ENCODE data around the gene ZER1.

ZER1 gene

GRCh38 chr9:128705051-128705965, 66.4 kb downstream of the ZER1 start:
- TF ChIP-seq ZFP3 (CRISPR knock-in tag; IDR thresholded peaks at IDR 0.05) (no peak), BACH2 (CRISPR knock-in tag; IDR thresholded peaks at IDR 0.05; ENCODE audit: borderline replicate concordance) (no peak), ZFP30 (CRISPR knock-in tag; IDR thresholded peaks at IDR 0.05) (no peak), ESRRG (CRISPR knock-in tag; IDR thresholded peaks at IDR 0.05) (no peak), TSHZ2 (CRISPR knock-in tag; IDR thresholded peaks at IDR 0.05) (no peak), ZC3H10 (CRISPR knock-in tag; IDR thresholded peaks at IDR 0.05) (no peak), CREB5 (CRISPR knock-in tag; IDR thresholded peaks at IDR 0.05; ENCODE audit: low read depth) (no peak)
- no peak for ATAC-seq

GRCh38 chr9:128704356-128704670, 67.4 kb downstream of the ZER1 start:
- ATAC-seq = no peak
- TF ChIP-seq TCF4 (CRISPR knock-in tag; IDR thresholded peaks at IDR 0.05; ENCODE audit: borderline replicate concordance) (no peak), CREB5 (CRISPR knock-in tag; IDR thresholded peaks at IDR 0.05; ENCODE audit: low read depth) (no peak), ZNF8 (CRISPR knock-in tag; IDR thresholded peaks at IDR 0.05) (no peak), ISL1 (CRISPR knock-in tag; IDR thresholded peaks at IDR 0.05) (no peak), ARNTL (CRISPR knock-in tag; IDR thresholded peaks at IDR 0.05; ENCODE audit: borderline replicate concordance, low read depth) (no peak), TOX (CRISPR knock-in tag; IDR thresholded peaks at IDR 0.05; ENCODE audit: borderline replicate concordance) (no peak), ZFP30 (CRISPR knock-in tag; IDR thresholded peaks at IDR 0.05) (no peak), POU6F1 (CRISPR knock-in tag; IDR thresholded peaks at IDR 0.05; ENCODE audit: borderline replicate concordance, low read depth) (no peak), CSDC2 (CRISPR knock-in tag; IDR thresholded peaks at IDR 0.05) (no peak), PPARA (CRISPR knock-in tag; IDR thresholded peaks at IDR 0.05; ENCODE audit: borderline replicate concordance) (no peak), RARB (CRISPR knock-in tag; IDR thresholded peaks at IDR 0.05) (no peak), PATZ1 (CRISPR knock-in tag; IDR thresholded peaks at IDR 0.05; ENCODE audit: borderline replicate concordance) (no peak), BACH2 (CRISPR knock-in tag; IDR thresholded peaks at IDR 0.05; ENCODE audit: borderline replicate concordance) (no peak), SNAI2 (CRISPR knock-in tag; IDR thresholded peaks at IDR 0.05) (no peak), GLIS3 (CRISPR knock-in tag; IDR thresholded peaks at IDR 0.05) (no peak), TSHZ2 (CRISPR knock-in tag; IDR thresholded peaks at IDR 0.05) (no peak), ZFP3 (CRISPR knock-in tag; IDR thresholded peaks at IDR 0.05) (no peak), ZNF70 (CRISPR knock-in tag; IDR thresholded peaks at IDR 0.05) (no peak)
